HepG2 (cell line): ENCODE results near the gene TFAP2E. TPM values are rescaled to one million over a fixed set of nuclear protein-coding genes. Genes with fewer than 3 reads are reported as not detected.
A peak's percentile ranks its signal among the peaks of the same experiment; 100 is the strongest.

ENCODE experiments used
- ATAC-seq: fragments of 200-7000 bp; cut with Tn5 transposase; 3 replicates; pipeline ENCODE4 v1.9.1; 2020; ENCODE audit warnings: mild to moderate bottlenecking, moderate library complexity
- BruUV-seq: library from RNA; stranded (reverse); fragments of 400-500 nt; replicated peaks from 2 replicates; lab custom pipeline; 2021; lab: Mats Ljungman, UMichigan
- CTCF ChIA-PET: fragments of 300-600 bp; formaldehyde crosslinking; extraction: SDS; loops from one replicate; lab custom pipeline; 2021; ENCODE audit warnings: low total read pairs, inconsistent platforms, low intra/inter-chr PET ratio; lab: Yijun Ruan, JAX
- POLR2A ChIA-PET: fragments of 350-600 bp; sonication (Branson Sonifier 250); formaldehyde crosslinking; loops from one replicate; lab custom pipeline; 2020; ENCODE audit warnings: antibody characterized with exemption, inconsistent platforms; lab: Yijun Ruan, JAX
- DNase-seq: peaks from one replicate; pipeline ENCODE4 v3.0.0-alpha.2; 2015; ENCODE audit warnings: low spot score
- FAIRE-seq: peaks from 3 replicates; lab custom pipeline; 2011; peaks lifted over from hg19 to GRCh38; lab: Jason Lieb, UNC
- H2AFZ ChIP-seq: one replicate; pipeline ENCODE4 v1.6.1; 2011; ENCODE audit warnings: low read length, inconsistent platforms
- H3K27ac ChIP-seq: fragments of 300-600 bp; 3 replicates; pipeline ENCODE4 v1.8.0; 2011; ENCODE audit warnings: mixed run types, mild to moderate bottlenecking, mixed read lengths, low read length, inconsistent platforms; ENCODE audit not compliant: insufficient read depth; ENCODE audit errors: extremely low read length
- H3K27me3 ChIP-seq, 2 experiments: fragments of 200-600 bp in 1 of 2; 2 replicates in 1 of 2; 3 replicates in 1 of 2; pipeline versions ENCODE4 v1.6.0 to v1.8.0; 2011; ENCODE audit warnings: low read length in 2 of 2, mild to moderate bottlenecking in 2 of 2, moderate library complexity in 2 of 2, inconsistent platforms in 1 of 2; ENCODE audit not compliant: insufficient read depth in 2 of 2, control insufficient read depth in 1 of 2
- H3K36me3 ChIP-seq, 2 experiments: fragments of 200-600 bp in 1 of 2; replicated peaks in 1 of 2; 2 replicates in 1 of 2; 3 replicates in 1 of 2; pipeline versions ENCODE4 v1.5.1 to v1.8.0; 2011; ENCODE audit warnings: low read length in 2 of 2, inconsistent platforms in 1 of 2; ENCODE audit not compliant: insufficient read depth in 2 of 2, control insufficient read depth in 1 of 2
- H3K4me1 ChIP-seq: 2 replicates; pipeline ENCODE4 v1.5.1; 2012; ENCODE audit warnings: low read length, inconsistent platforms; ENCODE audit not compliant: insufficient read depth
- H3K4me2 ChIP-seq: 2 replicates; pipeline ENCODE4 v1.6.0; 2011; ENCODE audit warnings: low read depth, low read length, inconsistent platforms
- H3K4me3 ChIP-seq, 3 experiments: fragments of 200-600 bp in 1 of 3; sonication (generic), shearing (Covaris generic) in 1 of 3; replicated peaks in 1 of 3; 2 replicates each; pipeline ENCODE4 v1.5.1; 2011 to 2016; ENCODE audit warnings: low read length in 3 of 3, inconsistent platforms in 2 of 3, low read depth in 2 of 3, mild to moderate bottlenecking in 2 of 3, control low read depth in 1 of 3, mixed read lengths in 1 of 3; ENCODE audit not compliant: insufficient read depth in 1 of 3
- H3K79me2 ChIP-seq: one replicate; pipeline ENCODE4 v1.6.1; 2011; ENCODE audit warnings: low read length, inconsistent platforms; ENCODE audit not compliant: insufficient read depth
- H3K9ac ChIP-seq: 2 replicates; pipeline ENCODE4 v1.6.0; 2011; ENCODE audit warnings: mild to moderate bottlenecking, low read depth, low read length, inconsistent platforms; ENCODE audit not compliant: insufficient read depth
- H3K9me3 ChIP-seq: 2 replicates; pipeline ENCODE4 v1.5.1; 2012; ENCODE audit warnings: mild to moderate bottlenecking, low read length
- H4K20me1 ChIP-seq: 2 replicates; pipeline ENCODE4 v1.6.0; 2011; ENCODE audit warnings: inconsistent platforms, mild to moderate bottlenecking, low read length, moderate library complexity; ENCODE audit not compliant: insufficient read depth
- AGO2 ChIP-seq: fragments of 200-400 bp; formaldehyde crosslinking; optimal IDR thresholded peaks from 2 replicates; pipeline ENCODE3; 2017; ENCODE audit warnings: mild to moderate bottlenecking, low read depth, low read length, moderate library complexity
- ATF7-NPFF ChIP-seq: sonication (generic); formaldehyde crosslinking; IDR thresholded peaks from 2 replicates; pipeline ENCODE4 v1.8.1; 2023; ENCODE audit warnings: mild to moderate bottlenecking, low read depth, missing genetic modification reagents, moderate library complexity
- EP300 ChIP-seq, 3 experiments: sonication (generic) in 1 of 3; formaldehyde crosslinking in 1 of 3; IDR thresholded peaks; 2 replicates each; pipeline versions ENCODE4 v1.5.1 to v1.6.1; 2011 to 2020; ENCODE audit warnings: low read depth in 2 of 3, low read length in 2 of 3, borderline replicate concordance in 1 of 3, improper control_type of control experiment in 1 of 3, mild to moderate bottlenecking in 1 of 3, missing genetic modification reagents in 1 of 3, moderate library complexity in 1 of 3
- FOXA3 ChIP-seq: IDR thresholded peaks from 2 replicates; pipeline ENCODE4 v1.6.1; 2016; ENCODE audit warnings: missing genetic modification reagents, missing compliant biosample characterization
- GPBP1L1 ChIP-seq: sonication (generic); formaldehyde crosslinking; IDR thresholded peaks from 2 replicates; pipeline ENCODE4 v1.5.0; 2020; ENCODE audit warnings: mild to moderate bottlenecking, missing genetic modification reagents
- KLF11 ChIP-seq: IDR thresholded peaks from 2 replicates; pipeline ENCODE4 v1.6.1; 2016; ENCODE audit warnings: missing compliant biosample characterization
- KLF9 ChIP-seq: IDR thresholded peaks from 2 replicates; pipeline ENCODE4 v1.6.1; 2016; ENCODE audit warnings: low read depth
- MYNN ChIP-seq: sonication (generic); formaldehyde crosslinking; IDR thresholded peaks from 2 replicates; pipeline ENCODE4 v1.4.0; 2020; ENCODE audit warnings: mild to moderate bottlenecking, low read depth, missing genetic modification reagents
- RFX3 ChIP-seq: IDR thresholded peaks from 2 replicates; pipeline ENCODE4 v1.6.1; 2016; ENCODE audit warnings: missing biosample characterization, missing genetic modification reagents
- RORA ChIP-seq: sonication (generic); formaldehyde crosslinking; IDR thresholded peaks from 2 replicates; pipeline ENCODE4 v1.5.0; 2020; ENCODE audit warnings: mild to moderate bottlenecking, missing genetic modification reagents, moderate library complexity
- SMC3 ChIP-seq: IDR thresholded peaks from 2 replicates; pipeline ENCODE4 v1.6.1; 2011; ENCODE audit warnings: low read length, improper control_type of control experiment
- ZFP36L1 ChIP-seq: sonication (generic); formaldehyde crosslinking; IDR thresholded peaks from 2 replicates; pipeline ENCODE4 v1.8.0; 2022; ENCODE audit warnings: mild to moderate bottlenecking, missing genetic modification reagents, moderate library complexity
- ZFP37 ChIP-seq: sonication (generic); formaldehyde crosslinking; IDR thresholded peaks from 2 replicates; pipeline ENCODE4 v1.4.0; 2020; ENCODE audit warnings: missing genetic modification reagents, borderline replicate concordance
- ZMAT3 ChIP-seq: sonication (generic); formaldehyde crosslinking; conservative IDR thresholded peaks from 2 replicates; pipeline ENCODE4 v1.7.0; 2021; ENCODE audit warnings: missing genetic modification reagents
- ZNF224 ChIP-seq: sonication (generic); formaldehyde crosslinking; IDR thresholded peaks from 2 replicates; pipeline ENCODE4 v1.5.0; 2020; ENCODE audit warnings: mild to moderate bottlenecking, missing genetic modification reagents
- ZNF484 ChIP-seq: sonication (generic); formaldehyde crosslinking; IDR thresholded peaks from 2 replicates; pipeline ENCODE4 v1.5.1; 2020; ENCODE audit warnings: mild to moderate bottlenecking, low read depth, missing genetic modification reagents, borderline replicate concordance
- ZNF501 ChIP-seq: sonication (generic); formaldehyde crosslinking; IDR thresholded peaks from 2 replicates; pipeline ENCODE4 v1.5.1; 2020; ENCODE audit warnings: mild to moderate bottlenecking, moderate library complexity, missing genetic modification reagents
- ZNF546 ChIP-seq: sonication (generic); formaldehyde crosslinking; conservative IDR thresholded peaks from 2 replicates; pipeline ENCODE4 v1.8.1; 2023; ENCODE audit warnings: mild to moderate bottlenecking, missing genetic modification reagents
- ZNF557 ChIP-seq: sonication (generic); formaldehyde crosslinking; IDR thresholded peaks from 2 replicates; pipeline ENCODE4 v1.4.0; 2020; ENCODE audit warnings: missing genetic modification reagents
- ZNF563 ChIP-seq: sonication (generic); formaldehyde crosslinking; IDR thresholded peaks from 2 replicates; pipeline ENCODE4 v1.8.0; 2022; ENCODE audit warnings: mild to moderate bottlenecking, moderate library complexity, missing genetic modification reagents
- ZNF574 ChIP-seq: sonication (generic); formaldehyde crosslinking; IDR thresholded peaks from 2 replicates; pipeline ENCODE4 v1.4.0; 2020; ENCODE audit warnings: missing genetic modification reagents
- WGBS: methylation state at CpG from one replicate; pipeline ENCODE4 v1.1.6; 2017; ENCODE audit warnings: low lambda C conversion rate; 5-methylcytosine and 5-hydroxymethylcytosine counted together
- in situ Hi-C: cut with HindIII; loops from 2 replicates; pipeline ENCODE4 v1.10.0; 2017; ENCODE audit warnings: low pct_unique_long_range_greater_than_20kb; ENCODE audit not compliant: extremely low pct_ligation_motif_present
- intact Hi-C: fragments of 100-400 bp; cut with micrococcal nuclease; formaldehyde crosslinking; loops from one replicate; pipeline ENCODE4 v1.10.0; 2022; ENCODE audit not compliant: unreplicated experiment
- polyA plus RNA-seq, 8 experiments: library from polyadenylated mRNA; depleted of rRNA in 3 of 8; stranded (reverse) in 7 of 8; unstranded in 1 of 8; fragments of >200 nt; fragmentation: Illumina TruSeq in 4 of 8; extraction: Trizol in 4 of 8; gene quantifications; 2 replicates each; pipeline versions ENCODE4 v1.2.1 to v1.2.3, GENCODE V29; 2011 to 2016; ENCODE audit warnings: low read depth in 4 of 8, missing spikeins in 1 of 8, mixed read lengths in 1 of 8; ENCODE audit not compliant: insufficient read depth in 1 of 8
- total RNA-seq, 5 experiments: library from RNA; depleted of rRNA; stranded (reverse); fragments of >200 nt; fragmentation: Illumina TruSeq; extraction: Trizol; gene quantifications; 2 replicates each; pipeline ENCODE4 v1.2.3, GENCODE V29; 2016; ENCODE audit warnings: low read depth in 1 of 5

TFAP2E gene
- total and polyA plus RNA-seq, 2 of the 13 experiments (the other 11 are each of a cell fraction or from before 2014, with no cell fraction given), result 0.31 to 0.41 TPM

GRCh38 chr1:35568975-35569395 lies 4.1 kb upstream of the TFAP2E start (continued):
- no peak for TF ChIP-seq AGO2
- TF ChIP-seq KLF11 (CRISPR knock-in tag), result no peak
- TF ChIP-seq GPBP1L1 (CRISPR knock-in tag), result no peak
- TF ChIP-seq SMC3, result peak; percentile 96
- TF ChIP-seq EP300 (IDR thresholded peaks at IDR 0.05; ENCODE audit: low read depth in 2 of 2, low read length in 2 of 2), result no peak
- TF ChIP-seq EP300 (CRISPR knock-in tag; IDR thresholded peaks at IDR 0.05; ENCODE audit: borderline replicate concordance), result no peak
- TF ChIP-seq ZNF501, result 0 out of 2 replicates have a peak, but pooled peaks have one; percentile 22
- TF ChIP-seq, all 625 proteins: peak for 18

- Histone ChIP-seq H3K36me3 (peaks cover 0 to under 1% of the 10 kb centered on the region in 2 experiments; a peak in 2 of 5 replicates), H2AFZ (no peak overlapping the region), H3K27me3 (peaks cover 0 to 10% of the 10 kb centered on the region in 2 experiments; a peak in 1 of 5 replicates), H3K27ac (no peak overlapping the region), H3K79me2 (no peaks in the 10 kb centered on the region), H3K9ac (no peak overlapping the region), H3K4me1 (peaks cover 12% of the 10 kb centered on the region), H3K4me3 (no peak overlapping the region), H3K4me2 (no peak overlapping the region), H4K20me1 (no peaks in the 10 kb centered on the region), H3K9me3 (no peaks in the 10 kb centered on the region)
- POLR2A ChIA-PET, result no interaction called here
- no peak for ATAC-seq
- BruUV-seq, result no TSS peak
- WGBS, result 13% methylated on average over 1 of the region's 1 CpG
- CTCF ChIA-PET, result interaction anchor here (1.4 to 2.2 kb wide), 3 partner anchors 145 to 205 kb away, joined by 4 to 20 read pairs (median 12); no protein-coding TSS in a partner anchor
- FAIRE-seq, result no peak
- DNase-seq, result no peak
- intact Hi-C loops, result loop anchor here (1.0 kb wide), 3 partner anchors 145 to 204 kb away; no protein-coding TSS in a partner anchor
- in situ Hi-C loops, result loop anchor here (5.0 kb wide), 1 partner anchor 147 kb away; the partner anchor contains the start of gene C1orf216
- TF ChIP-seq RFX3 (CRISPR knock-in tag) (no peak), ZNF557 (CRISPR knock-in tag) (no peak), ATF7-NPFF (CRISPR knock-in tag) (no peak), ZNF224 (no peak), FOXA3 (CRISPR knock-in tag) (no peak), ZNF546 (no peak), MYNN (CRISPR knock-in tag) (no peak), KLF9 (CRISPR knock-in tag) (no peak), ZFP37 (CRISPR knock-in tag) (no peak), ZFP36L1 (CRISPR knock-in tag) (no peak), ZMAT3 (CRISPR knock-in tag) (no peak), RORA (CRISPR knock-in tag) (no peak), ZNF574 (no peak), ZNF484 (no peak), ZNF563 (CRISPR knock-in tag) (no peak)
Observed at GRCh38 chr1:35569936-35570335, 3.2 kb upstream of the TFAP2E start.
